HUDEP-2 (cell line): ENCODE data around the gene FAM8A1.
"Not testable (repeated sequence)": the region's sequence is repeated elsewhere in the genome, so short reads cannot be mapped to it uniquely, and the experiment has no call there.

ENCODE experiments used
- DNase-seq, 76 experiments: peaks; one replicate each; lab custom pipeline; 2025; ENCODE audit not compliant: unreplicated experiment in 76 of 76; lab: John Stamatoyannopoulos, UW

FAM8A1 gene

GRCh38 chr6:17599877-17600526 lies at the start of gene FAM8A1:
TSS of gene FAM8A1 (plus strand) at chr6:17600302. CDS start at chr6:17600410, 108 bp downstream.
- peak in 75 of 76 experiments; percentile 63 to 99 (median 95) for DNase-seq

- DNase-seq = no peak
Measured at GRCh38 chr6:17551383-17551958, 48.6 kb upstream of the FAM8A1 start.

- no peak for DNase-seq
Measured at GRCh38 chr6:17552861-17553260, 47.2 kb upstream of the FAM8A1 start.

- no peak for DNase-seq
Measured at GRCh38 chr6:17556014-17556413, 44.1 kb upstream of the FAM8A1 start.

- no peak for DNase-seq
Measured at GRCh38 chr6:17562636-17563035, 37.5 kb upstream of the FAM8A1 start.

- DNase-seq = no peak
Measured at GRCh38 chr6:17565399-17565798, 34.7 kb upstream of the FAM8A1 start.

GRCh38 chr6:17574866-17575560 lies 25.1 kb upstream of the FAM8A1 start:
- no peak for DNase-seq

GRCh38 chr6:17577059-17577458 lies 23.0 kb upstream of the FAM8A1 start:
- no peak for DNase-seq

GRCh38 chr6:17580518-17581048 lies 19.5 kb upstream of the FAM8A1 start:
- peak in 33 of 76 experiments; percentile 13 to 78 (median 37) for DNase-seq

GRCh38 chr6:17581282-17581681 lies 18.8 kb upstream of the FAM8A1 start:
- DNase-seq = peak in 3 of 76 experiments; percentile 8 to 11 (median 11)

GRCh38 chr6:17583811-17584210 lies 16.3 kb upstream of the FAM8A1 start:
- no peak for DNase-seq

GRCh38 chr6:17584241-17584803 lies 15.8 kb upstream of the FAM8A1 start:
- DNase-seq = peak in 28 of 76 experiments; percentile 27 to 76 (median 52)

GRCh38 chr6:17585766-17586490 lies 14.2 kb upstream of the FAM8A1 start:
- peak in 8 of 76 experiments; percentile 6 to 25 (median 14) for DNase-seq

GRCh38 chr6:17586623-17587022 lies 13.5 kb upstream of the FAM8A1 start:
- not testable (repeated sequence) for DNase-seq

GRCh38 chr6:17588011-17588410 lies 12.1 kb upstream of the FAM8A1 start:
- DNase-seq = no peak

- DNase-seq = no peak
Measured at GRCh38 chr6:17589406-17590096, 10.6 kb upstream of the FAM8A1 start.

- DNase-seq = no peak
Measured at GRCh38 chr6:17591287-17591686, 8.8 kb upstream of the FAM8A1 start.

GRCh38 chr6:17593246-17593645 lies 6.9 kb upstream of the FAM8A1 start:
- DNase-seq = no peak

- no peak for DNase-seq
Measured at GRCh38 chr6:17596085-17596484, 4.0 kb upstream of the FAM8A1 start.
